Stimulated activated CD4-positive, alpha-beta T cell treated with anti-CD3 and anti-CD28 coated beads, Interleukin-4, amount 100 ng/mL, for 24 hours (primary cell): ENCODE results near the gene FRMD3.

Experiments used
- DNase-seq: peaks from one replicate; pipeline ENCODE4 v3.0.0-alpha.2; 2020

The FRMD3 gene

DNA sequence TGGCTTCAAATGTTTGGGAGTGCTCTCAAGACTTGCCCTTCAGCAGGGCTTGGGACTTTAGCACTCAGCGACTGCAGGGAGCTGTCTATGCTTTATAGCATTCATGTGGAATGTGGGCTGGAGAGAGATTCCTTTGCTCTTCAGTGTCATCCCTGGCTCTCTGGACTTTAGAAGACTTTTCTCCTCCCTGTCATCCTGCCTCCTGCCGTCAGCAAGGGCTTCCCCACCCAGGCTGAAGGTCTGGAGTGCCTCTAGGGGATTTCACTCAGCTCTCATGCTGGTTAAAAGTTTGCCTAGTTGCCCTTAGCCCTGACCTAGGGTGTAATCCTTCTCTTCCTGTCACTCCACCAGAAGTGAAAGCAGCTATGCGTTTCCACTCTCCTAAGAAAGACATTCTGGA, 210.9 kb downstream of the FRMD3 start:
- DNase-seq: no peak

- DNase-seq: no peak
Measured at GRCh38 chr9:83323148-83323547, 215.1 kb downstream of the FRMD3 start.

GRCh38 chr9:83322438-83322837, 215.8 kb downstream of the FRMD3 start:
- no peak for DNase-seq

- DNase-seq: no peak
Measured at GRCh38 chr9:83317244-83317643, 221.0 kb downstream of the FRMD3 start.

- DNase-seq: no peak
Measured at GRCh38 chr9:83315649-83316048, 222.6 kb downstream of the FRMD3 start.

GRCh38 chr9:83313781-83314180, 224.4 kb downstream of the FRMD3 start:
- DNase-seq: no peak

- DNase-seq: no peak
Measured at GRCh38 chr9:83312537-83312936, 225.7 kb downstream of the FRMD3 start.

DNA sequence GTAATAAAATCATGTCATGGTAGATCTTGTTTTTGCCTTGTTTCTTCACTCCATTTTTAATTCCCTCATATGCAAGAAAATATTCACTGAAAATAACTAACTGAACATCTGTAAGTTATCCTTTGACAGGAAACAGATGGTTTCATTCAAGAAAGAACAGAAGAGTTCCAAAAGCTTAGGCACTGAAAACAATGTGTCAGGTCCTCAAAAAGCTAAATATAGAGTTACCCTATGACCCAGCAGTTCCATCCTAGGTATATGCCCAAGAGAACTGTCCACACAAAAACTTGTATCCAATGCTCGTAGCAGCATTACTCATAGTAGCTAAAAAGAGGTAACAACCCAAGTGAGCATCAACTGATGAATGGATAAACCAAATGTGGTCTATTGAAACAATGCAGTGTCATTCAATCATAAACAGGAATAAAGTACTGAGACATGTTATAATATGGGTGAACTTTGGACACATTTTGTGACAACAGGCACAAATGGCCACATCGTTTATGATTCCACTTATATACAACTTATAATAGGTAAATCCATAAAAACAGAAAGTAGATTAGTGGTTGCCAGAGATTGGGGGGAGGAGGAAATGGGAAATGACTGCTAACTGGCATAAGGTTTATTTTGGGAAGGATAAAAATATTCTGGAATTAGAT, 231.0 kb downstream of the FRMD3 start:
- DNase-seq: no peak

DNA sequence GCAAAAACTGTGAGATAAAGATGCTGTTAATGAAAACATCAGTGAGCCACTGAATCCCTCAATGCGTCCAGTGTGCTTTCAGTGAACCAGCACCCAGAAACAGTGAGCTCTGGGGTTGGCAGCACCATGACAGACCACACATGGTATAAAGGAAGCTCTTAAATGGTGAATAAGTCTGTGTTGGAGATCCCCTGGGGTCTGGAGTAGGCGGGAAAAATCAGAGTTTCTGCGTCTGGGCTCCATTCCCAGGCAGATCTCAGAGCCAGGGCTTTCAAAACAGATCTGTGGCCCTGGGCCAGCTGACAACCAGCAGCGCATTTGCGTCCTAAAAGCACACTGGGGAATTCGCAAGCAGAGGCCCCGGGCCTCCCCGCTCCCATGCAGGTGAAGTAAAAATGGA, 233.5 kb downstream of the FRMD3 start:
- no peak for DNase-seq

GRCh38 chr9:83299571-83299970, 238.6 kb downstream of the FRMD3 start:
- DNase-seq: no peak

GRCh38 chr9:83299094-83299493, 239.1 kb downstream of the FRMD3 start:
- no peak for DNase-seq

DNA sequence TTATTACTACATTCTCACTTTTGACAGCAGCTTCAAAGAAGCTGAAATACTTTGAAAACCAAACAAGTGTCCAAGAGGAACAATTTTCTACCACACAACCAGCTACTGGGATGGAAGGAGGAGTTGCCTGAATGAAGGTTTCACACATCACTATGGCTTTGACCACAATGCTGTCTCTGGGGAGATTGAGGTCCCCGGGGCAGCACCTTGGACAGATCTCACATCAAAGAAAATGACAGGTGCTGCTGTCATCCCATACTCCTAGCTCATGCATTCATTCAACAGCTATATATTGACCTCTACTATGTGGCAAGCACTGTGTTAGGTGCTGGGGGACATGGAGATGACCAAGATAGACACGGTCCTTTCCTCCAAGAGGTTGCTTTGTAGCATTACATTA, 242.1 kb downstream of the FRMD3 start:
- DNase-seq: no peak

DNA sequence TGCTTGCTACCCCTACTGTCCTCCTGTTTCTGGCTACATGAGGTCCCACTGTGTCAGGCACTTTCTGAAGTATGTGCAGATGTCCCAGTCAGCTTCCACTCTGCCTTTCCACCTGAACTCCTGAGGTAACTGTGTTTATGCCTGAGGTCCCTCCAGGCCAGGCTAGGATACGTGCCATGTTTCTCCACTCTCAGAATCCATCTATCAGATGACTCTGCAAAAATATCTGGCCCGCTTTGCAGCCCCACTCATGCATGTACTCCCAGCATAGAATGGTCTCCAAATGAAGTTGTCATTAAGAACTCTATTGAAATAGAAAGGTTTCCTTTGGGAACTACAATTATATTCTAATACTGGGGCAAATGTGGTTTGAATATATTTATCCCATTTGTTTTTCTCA, 243.4 kb downstream of the FRMD3 start:
- DNase-seq: no peak

DNA sequence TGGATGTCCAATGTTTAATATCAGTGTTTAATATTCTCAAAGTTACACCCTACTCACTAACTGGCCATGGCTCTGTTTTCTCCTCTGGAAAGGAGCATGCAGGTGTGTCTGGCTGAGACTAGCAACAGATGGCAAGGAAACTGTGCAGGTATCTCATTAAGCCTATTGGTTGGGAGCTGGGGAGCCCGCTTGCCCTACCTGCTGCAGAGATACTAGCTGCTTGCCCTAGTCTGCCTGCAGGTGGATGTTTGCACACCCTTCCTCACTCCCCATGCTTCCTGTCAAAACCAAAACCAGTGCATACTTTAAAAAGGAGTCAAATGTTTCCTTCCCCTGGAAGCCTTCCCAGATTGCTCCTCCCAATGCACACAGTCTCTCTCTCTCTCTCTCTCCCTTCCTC, 247.0 kb downstream of the FRMD3 start:
- no peak for DNase-seq

GRCh38 chr9:83290692-83291091, 247.5 kb downstream of the FRMD3 start:
- no peak for DNase-seq

DNA sequence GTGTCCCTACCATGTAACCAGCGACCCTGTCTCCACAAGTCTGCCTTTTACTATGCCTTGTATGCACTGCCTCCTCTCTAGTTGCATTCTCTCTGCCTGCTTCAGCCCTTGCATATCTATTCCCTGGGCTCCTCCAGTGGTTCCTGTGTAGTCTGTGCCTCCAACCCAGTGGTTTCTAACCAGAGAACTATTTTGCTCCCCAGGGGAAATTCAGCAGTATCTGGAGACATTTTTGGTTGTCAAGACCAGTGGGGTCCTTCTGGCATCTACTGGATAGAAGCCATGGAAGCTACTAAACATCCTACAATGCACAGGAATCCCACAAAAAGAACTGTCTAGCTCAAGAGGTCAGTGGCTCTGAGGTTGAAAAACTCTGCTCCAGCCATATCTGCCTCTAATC, 251.2 kb downstream of the FRMD3 start:
- DNase-seq: no peak

DNA sequence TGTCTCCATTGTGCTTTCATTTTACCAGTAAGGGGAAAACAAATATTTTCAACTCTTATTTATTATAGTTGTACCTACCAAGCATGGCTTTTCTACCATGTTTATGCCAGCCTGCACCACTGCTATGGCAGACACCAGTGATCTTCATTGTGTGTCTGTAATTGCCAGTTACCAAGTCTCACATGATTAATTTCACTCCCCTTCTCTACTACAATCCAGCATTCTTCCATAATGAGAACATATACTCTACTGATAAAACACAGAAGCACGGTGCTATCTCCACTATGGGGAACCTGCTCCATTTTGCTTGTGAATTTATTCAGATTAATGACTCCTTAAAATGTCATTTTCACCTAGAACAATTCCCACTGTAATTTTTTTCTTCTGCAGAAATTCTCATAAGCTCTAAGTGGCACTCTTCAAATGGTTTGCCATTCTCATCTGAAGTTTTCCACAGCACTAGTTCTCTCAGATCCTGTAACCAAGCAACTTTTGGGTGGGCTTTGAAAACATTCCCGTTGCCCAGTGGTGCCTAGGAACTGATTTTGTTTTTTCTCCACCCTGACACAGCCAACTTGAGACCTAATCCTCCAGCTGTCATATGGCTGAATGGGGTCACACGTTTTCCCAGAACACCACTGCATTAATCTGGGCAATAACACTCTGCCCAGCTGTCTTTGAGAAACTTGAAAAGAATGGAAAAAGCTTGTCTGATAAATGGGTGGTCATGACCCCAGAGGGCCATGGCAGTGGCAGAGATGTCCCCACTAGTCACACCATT, 252.6 kb downstream of the FRMD3 start:
- no peak for DNase-seq

GRCh38 chr9:83284746-83285145, 253.5 kb downstream of the FRMD3 start:
- DNase-seq: no peak

DNA sequence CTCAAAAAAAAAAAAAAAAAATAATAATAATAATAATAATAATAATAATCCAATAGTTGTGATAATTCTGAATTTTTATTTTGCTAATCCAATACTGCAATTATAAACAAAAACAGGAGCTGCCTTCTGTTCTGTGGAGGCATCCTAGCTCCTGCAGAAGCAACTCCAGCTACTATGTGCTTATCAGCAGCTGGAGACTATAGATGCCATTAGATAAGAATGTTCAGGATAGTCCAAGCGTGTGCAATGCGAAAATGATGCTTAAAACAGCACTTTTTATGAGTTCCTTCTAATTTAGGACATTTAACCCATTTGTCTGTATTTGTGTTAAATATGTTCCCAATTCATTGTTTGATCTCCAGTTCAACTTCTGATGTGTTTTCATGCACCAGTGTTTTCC, 254.7 kb downstream of the FRMD3 start:
- DNase-seq: no peak

DNA sequence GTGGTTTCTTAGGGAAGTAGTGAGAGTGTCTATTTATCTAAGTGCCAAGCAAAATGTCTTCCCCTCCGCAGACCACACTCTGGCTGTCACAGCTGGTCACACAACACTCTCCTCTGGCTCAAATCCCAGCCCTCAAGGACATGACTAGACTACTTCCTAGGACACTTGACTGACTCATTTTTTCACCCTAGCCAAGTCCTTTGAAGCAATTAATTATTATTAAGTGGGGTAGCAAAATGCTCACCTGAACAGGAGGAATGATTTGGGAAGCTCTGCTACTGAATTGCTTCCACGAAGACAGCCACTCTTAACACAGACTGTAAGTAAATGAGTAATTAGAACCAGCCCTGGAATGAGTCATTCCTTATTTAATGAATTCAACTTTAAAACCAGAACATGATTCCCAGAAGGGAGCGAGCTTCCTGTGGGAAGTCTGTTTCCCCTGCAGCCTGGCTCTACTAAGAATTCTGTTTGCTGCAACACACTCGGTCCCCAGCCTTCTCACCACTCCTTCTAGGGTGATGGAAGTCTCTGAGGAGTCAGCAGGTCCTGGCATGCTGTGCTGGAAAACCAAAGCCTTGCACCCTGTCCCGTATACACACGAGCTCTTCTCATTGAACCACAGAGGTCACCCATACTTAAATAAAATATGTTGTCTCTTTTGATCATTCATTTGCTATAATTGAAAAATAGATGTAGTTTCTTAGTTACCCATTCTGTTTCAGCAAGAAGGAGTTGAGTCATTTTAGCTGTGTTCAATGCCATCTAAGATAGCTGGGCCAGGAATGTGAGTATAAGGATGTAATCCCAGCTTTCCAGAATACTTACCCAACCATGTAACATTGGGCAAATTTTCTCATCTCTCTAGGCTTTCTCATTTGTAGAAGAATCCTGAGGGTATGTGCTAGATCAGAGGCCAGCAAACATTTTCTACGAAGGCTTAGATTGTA, 256.6 kb downstream of the FRMD3 start:
- no peak for DNase-seq

DNA sequence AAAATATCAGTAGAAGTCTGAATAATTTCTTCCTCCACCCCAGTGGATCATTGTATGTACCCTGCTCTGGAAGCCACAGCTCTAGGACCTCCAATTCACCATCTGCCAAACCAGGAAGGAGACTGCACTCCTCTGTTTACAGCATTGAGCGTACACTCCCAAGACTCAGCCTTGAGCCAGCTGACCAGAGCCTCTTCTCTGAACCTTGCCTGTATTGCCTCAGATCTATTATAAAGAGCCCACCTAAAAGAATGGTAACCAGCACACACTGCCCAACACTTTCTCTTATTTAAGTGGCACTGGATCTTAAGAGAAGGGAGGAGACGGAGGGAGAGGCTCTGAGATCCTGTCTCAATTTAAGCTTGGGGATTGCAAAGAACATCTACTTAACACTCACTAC, 257.4 kb downstream of the FRMD3 start:
- no peak for DNase-seq

GRCh38 chr9:83280268-83280667, 257.9 kb downstream of the FRMD3 start:
- no peak for DNase-seq

- DNase-seq: no peak
Measured at GRCh38 chr9:83274787-83275186, 263.4 kb downstream of the FRMD3 start.

DNA sequence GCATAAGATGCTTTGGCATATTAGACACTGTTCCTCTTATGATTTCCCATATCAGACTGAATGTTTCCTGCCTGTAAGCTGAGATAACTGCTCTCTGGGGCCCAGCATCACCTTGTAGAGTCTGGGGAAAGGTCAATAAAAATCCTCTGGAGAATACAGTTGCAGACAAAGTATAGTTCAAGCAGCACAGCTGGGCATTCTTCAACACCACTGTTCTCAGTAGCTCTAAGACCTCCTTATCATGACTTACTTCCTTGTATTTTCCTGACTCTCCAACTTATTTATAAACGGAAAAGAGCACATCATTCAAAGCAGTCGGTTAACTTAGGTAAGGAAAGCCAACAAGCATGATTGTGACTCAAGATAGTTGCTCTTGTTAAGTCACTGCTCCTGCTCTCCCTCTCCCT, 266.5 kb downstream of the FRMD3 start:
- no peak for DNase-seq
